Measurements from ENCODE around the gene BTNL3. TPM values are rescaled to one million over a fixed set of nuclear protein-coding genes. Genes with fewer than 3 reads are reported as not detected.

Gene BTNL3
- total RNA-seq, 4 donors from 2014 or later: 7.4 to 214 (median 110) TPM

GRCh38 chr5:181051841-181052671 is 63.4 kb downstream of the BTNL3 start:
- Histone ChIP-seq H3K36me3 (no peaks in the 10 kb centered on the region), H3K27ac (peak overlapping the region in 1 of 4 donors; percentile 52), H3K27me3 (peaks cover 0 to 23% of the 10 kb centered on the region in 2 donors), H3K4me1 (peaks cover 0 to 16% (median 6%) of the 10 kb centered on the region in 4 donors), H3K9me3 (no peaks in the 10 kb centered on the region), H3K4me3 (peak overlapping the region in 3 of 4 donors; percentile 53 to 67 (median 57))
- no peak for DNase-seq
- TF ChIP-seq CTCF (IDR thresholded peaks at IDR 0.05) (no peak), POLR2A (IDR thresholded peaks at IDR 0.05) (no peak)

- DNase-seq: peak in 2 of 3 donors; percentile 26 to 56
- Histone ChIP-seq H3K27me3 (peaks cover 0 to 23% of the 10 kb centered on the region in 2 donors), H3K36me3 (no peaks in the 10 kb centered on the region), H3K4me1 (peaks cover 0 to 16% (median 6%) of the 10 kb centered on the region in 4 donors), H3K9me3 (no peaks in the 10 kb centered on the region), H3K27ac (peak overlapping the region in 1 of 4 donors; percentile 52), H3K4me3 (peak overlapping the region; percentile 38 to 67 (median 55))
- TF ChIP-seq CTCF (IDR thresholded peaks at IDR 0.05): no peak
- TF ChIP-seq POLR2A (IDR thresholded peaks at IDR 0.05): no peak
Measured at GRCh38 chr5:181052672-181053487, 64.2 kb downstream of the BTNL3 start.

- peak overlapping the region in 1 of 4 donors; percentile 42 for H3K27ac ChIP-seq
- peak overlapping the region; percentile 38 to 67 (median 55) for H3K4me3 ChIP-seq
- peaks cover 0 to 16% (median 6%) of the 10 kb centered on the region in 4 donors for H3K4me1 ChIP-seq
- no peak for DNase-seq
- no peak for TF ChIP-seq POLR2A (IDR thresholded peaks at IDR 0.05)
- H3K9me3 ChIP-seq: no peaks in the 10 kb centered on the region
- H3K27me3 ChIP-seq: peaks cover 0 to 23% of the 10 kb centered on the region in 2 donors
- no peaks in the 10 kb centered on the region for H3K36me3 ChIP-seq
Measured at GRCh38 chr5:181053488-181054121, 65.0 kb downstream of the BTNL3 start.

GRCh38 chr5:181054138-181054537 is 65.5 kb downstream of the BTNL3 start:
- H3K4me3 ChIP-seq: peak overlapping the region in 1 of 4 donors; percentile 57
- no peak for TF ChIP-seq POLR2A (IDR thresholded peaks at IDR 0.05)
- TF ChIP-seq CTCF (IDR thresholded peaks at IDR 0.05): no peak
- H3K4me1 ChIP-seq: peaks cover 0 to 18% (median 6%) of the 10 kb centered on the region in 4 donors
- DNase-seq: no peak
- no peaks in the 10 kb centered on the region for H3K36me3 ChIP-seq
- H3K27ac ChIP-seq: no peak overlapping the region
- H3K27me3 ChIP-seq: peaks cover 0 to 27% of the 10 kb centered on the region in 2 donors
- H3K9me3 ChIP-seq: no peaks in the 10 kb centered on the region

- Histone ChIP-seq H3K27me3 (peaks cover 0 to 34% of the 10 kb centered on the region in 2 donors), H3K27ac (no peak overlapping the region), H3K4me1 (peaks cover 0 to 24% (median 6%) of the 10 kb centered on the region in 4 donors), H3K36me3 (no peaks in the 10 kb centered on the region), H3K4me3 (no peak overlapping the region), H3K9me3 (no peaks in the 10 kb centered on the region)
- DNase-seq: no peak
- TF ChIP-seq CTCF (IDR thresholded peaks at IDR 0.05) (no peak), POLR2A (IDR thresholded peaks at IDR 0.05) (no peak)
Measured at GRCh38 chr5:181054871-181055459, 66.3 kb downstream of the BTNL3 start.

Small RNA genes within 50 kb of the gene (small RNA-seq; reads per million reads assigned to genes)
- gene MIR8089 (0 reads per million in 2 donors), gene RNU6-1036P (0 reads per million in 2 donors), gene RPS29P12 (0 reads per million in 2 donors)

Other genes with a start within 250 kb of the BTNL3 start
- not detected for gene OR2Y1, start 248.8 kb upstream of the BTNL3 start, total RNA-seq
- gene MGAT1, start 186.0 kb upstream of the BTNL3 start, total RNA-seq: 100 to 1,000 TPM; 102 to 155 (median 144) TPM
- 10 to 100 TPM; 22.4 to 45.8 (median 36.4) TPM for gene ZFP62, start 127.6 kb upstream of the BTNL3 start, total RNA-seq
- 100 to 1,000 TPM in 3 of 4 donors, 1 to 10 TPM in 1; 6.6 to 337 (median 134) TPM for gene BTNL8, start 89.7 kb upstream of the BTNL3 start, total RNA-seq
- 10 to 100 TPM in 1 of 4 donors, 1 to 10 TPM in 3; 5.3 to 48.7 (median 8.7) TPM for gene BTNL9, start 51.4 kb downstream of the BTNL3 start, total RNA-seq
- gene OR2V1, start 142.3 kb downstream of the BTNL3 start, total RNA-seq: not detected
- not detected for gene OR2V2, start 158.7 kb downstream of the BTNL3 start, total RNA-seq
- gene TRIM7, start 216.3 kb downstream of the BTNL3 start, total RNA-seq: 1 to 10 TPM in 3 of 4 donors, under 1 TPM in 1; 0.88 to 2.6 (median 2.2) TPM
- 10 to 100 TPM; 13.7 to 31.4 (median 21.8) TPM for gene TRIM41, start 234.4 kb downstream of the BTNL3 start, total RNA-seq